Effector memory CD8-positive, alpha-beta T cell (primary cell): ENCODE results near the gene ASTN1.

Experiments
- ATAC-seq: fragments of 150-1000 bp; cut with Tn5 transposase; replicated peaks from 2 replicates; pipeline ENCODE4 v1.10.0; 2021; ENCODE audit warnings: mild to moderate bottlenecking, moderate library complexity
- DNase-seq, 3 experiments: peaks; one replicate each; pipeline ENCODE4 v3.0.0; 2021
- H3K27ac Mint-ChIP-seq, 2 donors: one replicate each; pipeline ENCODE4 v1.8.0; 2022; ENCODE audit warnings: mild to moderate bottlenecking in 2 of 2, mixed read lengths in 2 of 2, moderate library complexity in 2 of 2
- H3K27me3 Mint-ChIP-seq, 2 donors: one replicate each; pipeline ENCODE4 v1.8.0; 2022; ENCODE audit warnings: mixed read lengths in 2 of 2
- H3K36me3 Mint-ChIP-seq: one replicate; pipeline ENCODE4 v1.8.0; 2022; ENCODE audit warnings: mild to moderate bottlenecking, moderate library complexity, mixed read lengths; ENCODE audit not compliant: insufficient read depth
- H3K4me1 Mint-ChIP-seq, 2 donors: one replicate each; pipeline ENCODE4 v1.8.0; 2022; ENCODE audit warnings: low read depth in 2 of 2, mixed read lengths in 2 of 2
- H3K4me3 Mint-ChIP-seq, 2 donors: one replicate each; pipeline ENCODE4 v1.8.0; 2022; ENCODE audit warnings: mild to moderate bottlenecking in 2 of 2, mixed read lengths in 2 of 2, moderate library complexity in 2 of 2
- H3K9me3 Mint-ChIP-seq, 2 donors: one replicate each; pipeline ENCODE4 v1.8.0; 2022; ENCODE audit warnings: mixed read lengths in 2 of 2

The ASTN1 gene

DNA sequence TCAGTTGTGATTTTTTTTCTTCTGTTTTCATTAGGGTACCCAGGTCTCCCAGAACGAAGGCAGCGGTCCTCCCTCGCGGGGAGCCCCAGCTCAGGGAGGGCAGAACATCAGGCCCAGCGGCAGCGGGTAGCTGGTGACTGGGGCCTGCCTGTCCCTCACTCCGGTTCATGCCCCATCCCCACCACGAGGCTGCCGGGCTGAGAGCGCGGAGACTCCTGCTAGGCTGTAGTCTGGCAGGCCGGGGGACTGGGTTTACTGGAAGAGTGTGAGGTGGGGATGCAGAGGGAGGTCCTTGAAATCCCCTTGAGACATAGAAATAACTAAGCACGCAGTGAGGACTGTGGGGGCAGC, 16.7 kb upstream of the ASTN1 start:
- Mint-ChIP-seq H3K27ac (no peak overlapping the region), H3K4me3 (peak overlapping the region in 1 of 2 donors; percentile 36), H3K36me3 (no peaks in the 10 kb centered on the region), H3K9me3 (peaks cover 0 to 4% of the 10 kb centered on the region in 2 donors), H3K4me1 (peaks cover 8 to 10% of the 10 kb centered on the region in 2 donors), H3K27me3 (peaks cover 0 to 10% of the 10 kb centered on the region in 2 donors)
- no peak for ATAC-seq
- no peak for DNase-seq

DNA sequence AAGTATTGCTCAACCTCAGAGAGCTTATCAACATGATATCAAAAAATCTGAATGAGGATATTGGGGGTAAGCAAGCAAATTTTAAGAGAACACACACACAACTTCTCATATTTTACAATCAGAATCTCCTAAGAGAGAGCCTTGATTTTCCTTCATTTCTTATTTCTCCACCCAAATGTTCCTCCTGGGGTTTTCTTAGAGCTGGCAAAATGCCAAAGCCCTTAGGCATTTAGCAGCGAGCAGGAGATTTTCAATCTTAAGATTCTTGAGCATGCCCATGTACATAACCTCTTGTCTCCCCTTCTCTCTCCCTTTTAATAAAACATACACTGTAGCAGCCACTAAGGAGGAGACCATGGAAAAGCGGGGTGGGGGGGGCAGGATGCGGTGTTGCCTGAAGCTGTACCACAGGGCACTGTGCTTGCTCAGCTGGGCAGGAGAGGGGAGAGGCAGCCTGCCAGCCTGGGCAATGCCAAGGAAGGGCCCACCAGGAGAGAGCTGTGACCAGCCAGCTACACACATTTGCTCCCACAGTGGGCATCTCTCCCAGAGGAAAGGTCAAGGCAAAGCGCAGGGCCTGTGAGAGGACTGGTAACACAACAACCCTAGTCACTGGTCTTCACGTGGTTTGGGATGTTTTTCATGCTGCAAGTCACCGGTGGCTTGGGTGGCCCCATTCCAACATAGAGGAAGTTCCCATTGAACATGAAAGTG, 10.6 kb upstream of the ASTN1 start:
- Mint-ChIP-seq H3K27ac (no peak overlapping the region), H3K4me1 (no peaks in the 10 kb centered on the region), H3K9me3 (peaks cover 0 to 5% of the 10 kb centered on the region in 2 donors), H3K4me3 (no peak overlapping the region), H3K27me3 (peaks cover 0 to 5% of the 10 kb centered on the region in 2 donors), H3K36me3 (no peaks in the 10 kb centered on the region)
- no peak for ATAC-seq
- DNase-seq: no peak

DNA sequence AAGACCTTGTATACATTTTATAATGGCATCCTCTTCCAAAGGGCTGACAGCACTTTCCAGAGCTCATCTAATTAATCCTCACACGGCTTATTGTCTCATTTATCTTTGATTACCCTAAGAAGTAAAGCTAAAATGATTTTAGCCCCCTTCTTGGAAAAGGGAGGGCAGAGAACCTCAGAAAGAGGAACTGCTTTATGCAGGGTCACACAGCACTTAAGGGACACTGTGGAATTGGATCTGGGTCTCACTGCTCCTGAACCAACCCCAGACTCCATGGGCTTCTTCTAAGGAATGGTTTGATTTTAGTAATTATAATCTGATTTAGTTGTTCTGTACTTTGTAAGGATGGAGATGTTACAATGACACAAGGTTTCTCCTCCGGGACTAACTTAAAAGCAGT, 9.5 kb upstream of the ASTN1 start:
- ATAC-seq: no peak
- H3K36me3 Mint-ChIP-seq: no peaks in the 10 kb centered on the region
- H3K4me1 Mint-ChIP-seq: no peaks in the 10 kb centered on the region
- peaks cover 0 to 5% of the 10 kb centered on the region in 2 donors for H3K27me3 Mint-ChIP-seq
- H3K4me3 Mint-ChIP-seq: no peak overlapping the region
- no peak overlapping the region for H3K27ac Mint-ChIP-seq
- DNase-seq: no peak
- H3K9me3 Mint-ChIP-seq: peaks cover 0 to 5% of the 10 kb centered on the region in 2 donors

DNA sequence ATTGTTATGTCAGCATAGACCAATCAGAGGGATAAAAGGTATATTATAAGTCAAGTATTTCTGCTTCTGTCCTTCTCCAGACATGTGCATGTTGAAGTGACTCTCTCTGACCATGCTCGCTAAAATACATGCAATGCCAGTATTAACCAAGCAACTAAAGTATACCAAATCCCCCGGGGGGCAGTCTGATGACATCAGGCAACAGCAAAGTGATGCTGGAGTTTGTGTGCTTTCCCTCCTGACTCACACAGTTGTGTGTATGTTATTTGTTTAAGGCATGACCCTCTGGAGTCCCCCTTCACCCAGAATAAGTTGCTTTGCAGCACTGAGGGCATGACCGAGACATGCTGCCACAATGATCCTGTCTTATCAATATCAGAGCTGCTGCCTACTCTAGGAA, 8.4 kb upstream of the ASTN1 start:
- Mint-ChIP-seq H3K27me3 (peaks cover 0 to 5% of the 10 kb centered on the region in 2 donors), H3K36me3 (no peaks in the 10 kb centered on the region)

DNA sequence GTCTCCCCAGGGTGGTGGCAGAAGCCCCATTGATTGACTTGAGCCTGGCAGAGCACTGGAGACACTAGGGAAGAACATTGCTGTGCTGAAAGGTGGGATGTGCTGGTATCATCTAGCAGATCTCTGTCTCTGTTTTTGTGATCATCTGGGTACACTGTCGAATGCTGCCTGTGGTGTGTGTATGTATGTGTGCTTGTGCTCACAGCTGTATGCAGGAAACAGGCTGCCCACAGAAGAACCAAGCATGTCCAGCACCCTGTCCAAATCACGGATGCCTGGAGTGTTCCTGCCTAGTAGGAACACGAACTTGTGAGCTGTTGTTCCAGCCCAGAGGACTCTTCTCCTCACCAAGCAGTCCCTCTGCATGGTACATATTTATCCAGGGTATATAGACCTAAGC, 7.8 kb upstream of the ASTN1 start:
- Mint-ChIP-seq H3K36me3 (no peaks in the 10 kb centered on the region), H3K27ac (no peak overlapping the region), H3K9me3 (peaks cover 0 to 2% of the 10 kb centered on the region in 2 donors), H3K4me3 (no peak overlapping the region), H3K4me1 (no peaks in the 10 kb centered on the region), H3K27me3 (peaks cover 0 to 5% of the 10 kb centered on the region in 2 donors)
- ATAC-seq (no peak), DNase-seq (no peak)

More for the DNA sequence above, 8.4 kb upstream of the ASTN1 start:
- Mint-ChIP-seq H3K4me1 (no peaks in the 10 kb centered on the region), H3K9me3 (peaks cover 0 to 2% of the 10 kb centered on the region in 2 donors), H3K4me3 (no peak overlapping the region), H3K27ac (no peak overlapping the region)
- no peak for DNase-seq
- ATAC-seq: no peak

DNA sequence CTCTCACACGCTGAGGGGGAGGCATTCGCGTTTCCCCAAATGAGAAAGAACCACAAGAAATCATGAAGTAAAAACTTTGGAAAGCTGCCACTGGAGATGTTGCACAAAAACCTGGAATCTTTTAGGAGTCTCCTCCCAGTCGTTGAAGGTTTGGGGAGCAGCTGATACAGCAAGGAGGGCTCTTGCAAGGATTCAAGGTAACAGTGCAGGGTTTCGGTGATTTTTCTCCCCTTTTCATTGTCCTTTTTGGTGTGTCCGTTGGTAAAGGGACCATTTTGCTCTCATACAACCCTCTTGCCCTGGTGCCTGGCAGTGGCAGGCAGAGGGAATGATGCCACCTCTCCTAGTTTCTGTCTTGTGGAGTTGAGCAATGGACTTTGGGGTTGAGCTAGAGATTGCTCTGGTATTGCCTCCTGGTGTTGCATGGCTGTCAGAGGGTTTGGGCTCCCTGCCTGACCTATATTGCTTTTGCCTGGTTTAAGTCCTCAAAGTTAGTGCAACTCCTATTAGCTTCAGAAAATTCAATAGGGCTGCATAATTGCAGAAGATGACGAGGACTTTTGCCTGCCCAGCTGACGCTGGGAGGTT, 7.1 kb upstream of the ASTN1 start:
- ATAC-seq: no peak
- Mint-ChIP-seq H3K4me1 (no peaks in the 10 kb centered on the region), H3K36me3 (no peaks in the 10 kb centered on the region), H3K27ac (no peak overlapping the region), H3K4me3 (no peak overlapping the region), H3K27me3 (peaks cover 0 to 5% of the 10 kb centered on the region in 2 donors), H3K9me3 (peaks cover 0 to 2% of the 10 kb centered on the region in 2 donors)
- DNase-seq: no peak

DNA sequence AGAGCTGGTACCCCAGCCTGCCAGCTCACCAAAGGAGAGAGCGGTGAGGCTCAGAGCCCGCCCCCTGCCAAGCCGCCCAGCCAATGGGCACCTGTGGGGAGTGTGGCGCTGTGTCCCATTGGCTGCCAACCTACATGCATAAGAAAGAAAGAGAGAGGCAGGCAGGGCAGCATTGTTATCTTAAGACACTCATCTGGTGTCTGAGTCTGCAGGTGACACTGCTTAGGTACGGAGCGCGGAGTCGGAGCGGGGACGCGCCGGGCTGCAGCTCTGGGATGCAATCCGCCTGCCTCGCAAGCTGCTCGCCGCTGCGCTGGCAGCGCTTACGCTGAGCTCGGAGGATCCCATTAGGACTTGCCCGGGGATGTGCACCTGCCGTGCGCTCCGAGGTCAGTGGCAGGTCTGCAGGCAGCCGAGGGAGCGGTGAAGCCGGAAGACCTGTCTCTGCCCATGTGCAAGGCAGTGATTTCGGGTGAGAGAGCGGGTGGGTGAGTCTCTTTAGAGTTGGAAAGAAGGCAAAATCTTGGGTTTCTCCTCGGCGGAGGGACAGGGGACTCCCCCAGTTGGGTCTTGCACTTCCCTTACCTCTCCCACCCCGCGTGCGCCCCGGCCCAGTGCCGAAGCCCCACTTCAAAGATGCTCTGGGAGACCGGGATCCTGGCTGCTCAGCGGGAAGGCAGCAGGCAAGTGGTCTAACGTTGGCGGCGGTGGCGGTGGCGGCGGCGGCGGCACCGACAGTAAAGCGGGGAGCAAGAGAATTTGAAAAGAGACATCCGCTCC, 6.4 kb upstream of the ASTN1 start, which contains the start of gene BRINP2:
TSS of gene BRINP2 (plus strand) at position 203 of the 780 bp plus-strand sequence. CDS start 58,919 bp downstream, outside the sequence.
- Mint-ChIP-seq H3K27ac (no peak within 1 kb of the TSS), H3K9me3 (peaks cover 0 to 2% of the 10 kb centered on the region in 2 donors), H3K27me3 (peaks cover 0 to 5% of the 10 kb centered on the region in 2 donors), H3K4me1 (no peaks in the 10 kb centered on the region), H3K4me3 (no peak within 1 kb of the TSS), H3K36me3 (no peaks in the 10 kb centered on the region)
- ATAC-seq: no peak
- DNase-seq: no peak

DNA sequence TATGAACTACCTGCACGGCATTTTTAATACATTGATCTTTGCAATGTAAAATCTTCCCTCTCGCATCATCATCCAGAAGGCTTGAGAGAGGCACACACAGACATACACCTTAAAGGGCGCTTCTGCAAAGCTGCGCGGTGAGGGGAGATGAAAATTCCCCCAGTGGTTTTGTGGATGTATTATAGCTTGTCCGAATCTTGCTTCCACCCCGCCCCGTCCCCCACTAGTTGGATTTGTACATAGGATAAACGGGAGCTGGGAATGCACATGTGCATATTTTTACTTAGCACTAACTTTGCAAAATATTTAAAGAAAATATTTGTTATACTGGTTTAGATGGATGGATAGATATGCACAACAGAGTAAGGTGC, 542 bp upstream of the ASTN1 start:
- no peak for ATAC-seq
- no peak for DNase-seq
- Mint-ChIP-seq H3K27me3 (peaks cover 12 to 16% of the 10 kb centered on the region in 2 donors), H3K36me3 (no peaks in the 10 kb centered on the region), H3K27ac (no peak overlapping the region), H3K9me3 (peaks cover 11 to 12% of the 10 kb centered on the region in 2 donors), H3K4me1 (no peaks in the 10 kb centered on the region), H3K4me3 (no peak overlapping the region)

DNA sequence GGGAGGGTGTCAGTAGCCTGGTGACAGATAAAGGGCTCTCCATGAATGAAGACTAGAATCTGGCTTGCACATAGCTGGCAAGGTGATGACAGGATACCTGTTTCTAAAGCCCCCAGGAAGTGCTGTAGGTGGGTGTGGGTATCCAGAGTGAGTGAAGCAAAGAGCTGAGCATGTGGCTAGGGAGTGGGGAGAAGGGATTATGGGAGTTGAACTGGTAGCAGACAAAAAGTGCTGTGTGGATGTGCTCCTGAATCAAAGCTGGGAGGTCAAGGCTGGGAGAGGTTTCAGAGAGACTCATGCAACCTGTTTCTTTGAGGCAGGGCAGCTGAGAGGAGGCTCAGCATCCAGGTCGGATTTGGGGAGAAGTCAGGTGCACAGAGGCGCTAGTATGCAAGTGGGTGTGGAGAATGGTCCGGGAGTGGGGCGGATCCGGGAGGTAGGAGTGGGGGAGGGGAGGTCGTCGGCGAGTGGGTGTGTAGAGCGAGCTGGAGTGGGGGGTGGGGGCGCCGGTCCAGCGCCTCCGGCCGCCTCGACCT, 600 bp downstream of the ASTN1 start:
- Mint-ChIP-seq H3K27me3 (peaks cover 12 to 16% of the 10 kb centered on the region in 2 donors), H3K27ac (no peak overlapping the region), H3K9me3 (peaks cover 11 to 12% of the 10 kb centered on the region in 2 donors), H3K4me1 (no peaks in the 10 kb centered on the region), H3K4me3 (no peak overlapping the region), H3K36me3 (no peaks in the 10 kb centered on the region)
- DNase-seq (no peak), ATAC-seq (no peak)

DNA sequence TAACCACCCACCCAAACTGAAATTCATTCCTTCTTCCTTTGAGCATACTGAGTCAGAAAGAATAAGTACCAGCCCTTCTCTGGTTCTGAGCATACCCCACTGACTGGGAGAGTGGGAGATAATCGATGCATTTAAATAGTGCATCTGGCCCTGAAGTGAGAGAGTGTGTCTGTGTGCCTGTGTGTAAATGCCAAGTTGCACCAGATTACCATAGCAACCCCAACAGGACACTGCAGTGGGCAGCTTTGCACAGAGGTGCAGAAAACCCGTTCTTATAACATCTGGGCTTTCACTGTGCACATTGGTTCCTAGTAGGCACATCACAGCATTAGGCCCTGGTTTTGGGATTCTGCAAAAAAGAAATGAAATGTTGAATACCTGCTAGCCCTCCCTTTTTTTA, 2.3 kb downstream of the ASTN1 start:
- H3K4me1 Mint-ChIP-seq: no peaks in the 10 kb centered on the region
- peaks cover 12 to 16% of the 10 kb centered on the region in 2 donors for H3K27me3 Mint-ChIP-seq
- no peaks in the 10 kb centered on the region for H3K36me3 Mint-ChIP-seq
- peaks cover 11 to 14% of the 10 kb centered on the region in 2 donors for H3K9me3 Mint-ChIP-seq
- H3K27ac Mint-ChIP-seq: no peak overlapping the region
- ATAC-seq (no peak), DNase-seq (no peak)
- H3K4me3 Mint-ChIP-seq: no peak overlapping the region

DNA sequence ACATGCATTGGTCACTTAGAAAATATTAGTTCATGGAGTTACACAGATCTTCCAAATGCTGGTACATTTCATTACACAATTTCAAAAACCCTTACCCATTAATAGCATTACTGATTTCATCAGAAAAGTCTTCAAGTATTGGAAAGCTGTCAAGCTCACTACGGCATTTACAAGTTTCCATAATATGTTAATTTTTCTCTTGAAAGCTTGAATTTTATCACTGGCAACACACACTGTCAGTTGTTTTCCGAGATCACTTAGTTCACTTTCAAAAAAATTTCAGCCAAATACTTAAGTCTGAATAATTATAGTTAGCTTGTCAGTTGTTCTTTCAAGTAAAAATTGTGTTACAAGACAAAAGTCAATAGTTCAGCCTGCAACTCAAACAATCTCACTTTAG, 18.0 kb downstream of the ASTN1 start:
- DNase-seq (no peak), ATAC-seq (no peak)
- H3K27ac Mint-ChIP-seq: no peak overlapping the region
- no peaks in the 10 kb centered on the region for H3K4me1 Mint-ChIP-seq
- no peaks in the 10 kb centered on the region for H3K27me3 Mint-ChIP-seq
- H3K36me3 Mint-ChIP-seq: no peaks in the 10 kb centered on the region
- peaks cover 3 to 7% of the 10 kb centered on the region in 2 donors for H3K9me3 Mint-ChIP-seq
- no peak overlapping the region for H3K4me3 Mint-ChIP-seq

DNA sequence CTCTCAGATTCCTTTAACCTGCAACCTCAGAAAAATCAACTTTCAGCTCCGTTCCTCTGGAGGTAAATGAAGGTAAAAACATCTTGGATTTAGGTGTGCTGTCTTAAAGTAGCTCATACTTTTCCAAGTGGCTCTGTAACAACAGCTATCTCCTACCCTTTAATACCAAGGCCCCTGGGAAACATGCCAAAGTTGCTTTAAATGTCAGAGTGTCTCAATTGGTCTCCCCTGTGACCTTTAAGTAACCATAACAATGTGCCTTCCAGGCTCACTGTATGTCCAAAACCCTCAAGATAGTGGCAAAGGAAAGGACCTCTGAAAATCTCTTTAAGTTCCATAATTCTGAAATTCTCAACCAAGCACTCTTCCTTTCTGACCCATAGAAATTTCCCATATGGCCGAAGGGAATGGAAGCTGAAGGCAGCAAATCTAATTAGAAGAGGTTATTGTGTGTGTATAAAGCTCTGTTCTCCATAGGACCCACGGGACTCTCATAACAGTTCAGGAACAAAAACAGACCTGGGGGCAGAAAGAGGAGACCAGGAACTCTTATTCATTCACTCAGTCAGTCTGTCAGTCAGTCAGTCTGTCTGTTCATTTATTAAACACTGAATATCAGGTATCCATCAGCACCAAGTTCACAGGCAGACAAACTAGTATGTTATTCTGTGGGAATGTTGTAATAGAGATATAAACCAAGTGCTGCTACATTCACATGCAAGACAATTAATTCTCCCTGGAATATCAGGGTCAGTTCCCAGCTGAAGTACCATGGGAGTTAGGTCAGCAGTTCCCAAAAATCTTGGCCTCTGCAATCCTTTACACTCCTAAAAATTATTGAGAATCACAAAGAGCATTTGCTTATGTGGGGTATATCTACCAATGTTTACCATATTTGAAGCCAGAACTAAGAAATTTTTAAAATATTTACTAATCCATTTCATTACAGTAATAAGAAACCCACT, 19.1 kb downstream of the ASTN1 start:
- H3K9me3 Mint-ChIP-seq: peaks cover 3 to 7% of the 10 kb centered on the region in 2 donors
- H3K36me3 Mint-ChIP-seq: no peaks in the 10 kb centered on the region
- DNase-seq: no peak
- H3K27ac Mint-ChIP-seq: no peak overlapping the region
- no peak for ATAC-seq
- H3K27me3 Mint-ChIP-seq: no peaks in the 10 kb centered on the region
- no peaks in the 10 kb centered on the region for H3K4me1 Mint-ChIP-seq
- no peak overlapping the region for H3K4me3 Mint-ChIP-seq
